Measurements from ENCODE around the gene NCR2. TPM values are rescaled to one million over a fixed set of nuclear protein-coding genes. Genes with fewer than 3 reads are reported as not detected.

The NCR2 gene
- polyA plus RNA-seq, 4 donors = not detected

GRCh38 chr6:41392246-41392645 is 56.8 kb downstream of the NCR2 start:
- no peak for DNase-seq (ENCODE audit: low read depth in 4 of 4, low spot score in 3 of 4)

GRCh38 chr6:41396335-41396734 is 60.9 kb downstream of the NCR2 start:
- DNase-seq (ENCODE audit: low read depth in 4 of 4, low spot score in 3 of 4) = no peak

- no peak for DNase-seq (ENCODE audit: low read depth in 4 of 4, low spot score in 3 of 4)
Measured at GRCh38 chr6:41399424-41399823, 64.0 kb downstream of the NCR2 start.

Other genes with a start within 250 kb of the NCR2 start
- 1 to 10 TPM in 1 of 4 donors, under 1 TPM in 3; 0.52 to 1.2 (median 0.79) TPM for gene TREML1, start 181.3 kb upstream of the NCR2 start, polyA plus RNA-seq (ENCODE audit: insufficient read length in 4 of 4)
- gene TREM2, start 172.5 kb upstream of the NCR2 start, polyA plus RNA-seq (ENCODE audit: insufficient read length in 4 of 4) = under 1 TPM; 0.15 to 0.63 (median 0.42) TPM
- gene TREML2, start 134.5 kb upstream of the NCR2 start, polyA plus RNA-seq (ENCODE audit: insufficient read length in 4 of 4) = under 1 TPM; 0.04 to 0.40 (median 0.18) TPM
- not detected for gene TREML4, start 107.3 kb upstream of the NCR2 start, polyA plus RNA-seq (ENCODE audit: insufficient read length in 4 of 4)
- under 1 TPM in 1 of 4 donors, not detected in 3; 0.29 TPM for gene TREM1, start 48.9 kb upstream of the NCR2 start, polyA plus RNA-seq (ENCODE audit: insufficient read length in 4 of 4)
- gene FOXP4, start 210.8 kb downstream of the NCR2 start, polyA plus RNA-seq (ENCODE audit: insufficient read length in 4 of 4) = 10 to 100 TPM; 31.5 to 43.5 (median 33.7) TPM

Measured in right renal pelvis (tissue), 4 donors.